ENCODE results near the gene ARHGAP31.
"Not testable (repeated sequence)": the region's sequence is repeated elsewhere in the genome, so short reads cannot be mapped to it uniquely, and the experiment has no call there.

Gene ARHGAP31

DNA sequence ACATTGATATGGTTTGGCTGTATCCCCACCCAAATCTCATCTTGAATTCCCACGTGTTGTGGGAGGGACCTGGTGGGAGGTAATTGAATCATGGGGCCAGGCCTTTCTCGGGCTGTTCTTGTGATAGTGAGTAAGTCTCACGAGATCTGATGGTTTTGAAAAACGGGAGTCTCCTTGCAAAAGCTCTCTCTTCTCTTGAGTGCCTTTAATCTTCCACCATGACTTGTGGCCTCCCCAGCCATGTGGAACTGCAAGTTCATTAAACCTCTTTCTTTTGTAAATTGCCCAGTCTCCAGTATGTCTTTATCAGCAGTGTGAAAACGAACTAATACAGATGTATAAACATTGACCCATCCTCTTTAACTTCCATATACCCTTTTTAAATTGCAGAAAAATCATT is 26.6 kb downstream of the ARHGAP31 start:
- not testable (repeated sequence) for DNase-seq

DNA sequence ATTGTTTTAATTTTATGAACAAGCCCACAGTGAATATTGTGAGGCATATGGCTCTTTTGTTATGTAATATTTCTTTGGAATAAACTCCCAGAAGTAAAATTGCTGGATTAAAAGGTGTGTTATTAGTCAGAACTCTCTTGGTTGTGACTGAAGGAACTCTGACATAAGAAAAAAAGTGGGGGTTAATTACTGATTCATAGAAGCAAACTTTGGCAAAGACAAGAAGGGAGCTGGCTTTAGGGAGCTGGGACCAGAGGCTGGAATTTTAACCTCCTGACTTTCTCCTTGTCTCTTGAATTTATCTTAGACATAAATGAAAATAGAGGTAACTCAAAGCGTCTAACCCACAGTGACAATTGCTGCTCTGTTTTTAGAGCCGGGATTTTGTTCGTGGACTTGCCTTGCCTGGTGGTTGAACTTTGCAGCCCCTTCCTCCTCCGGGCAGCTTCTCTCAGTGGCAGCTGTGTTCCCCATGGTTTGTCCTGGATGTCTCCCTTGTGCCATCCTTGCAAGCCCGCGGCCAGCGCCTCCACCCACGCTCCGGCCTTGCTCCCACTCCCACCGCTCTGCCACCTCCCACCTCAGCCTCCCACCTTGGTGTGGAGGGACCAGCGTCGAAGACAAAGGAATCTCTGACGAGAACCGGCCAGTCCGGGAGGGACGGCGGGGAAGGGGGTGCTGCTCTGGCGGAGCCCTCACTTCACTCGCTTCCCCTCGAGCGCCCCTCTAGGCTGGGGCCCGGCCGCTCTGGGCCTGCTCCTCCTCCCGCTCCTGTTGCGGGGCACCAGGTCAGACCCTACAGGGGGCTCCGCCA is 28.0 kb downstream of the ARHGAP31 start:
- DNase-seq: peak; percentile 2

DNA sequence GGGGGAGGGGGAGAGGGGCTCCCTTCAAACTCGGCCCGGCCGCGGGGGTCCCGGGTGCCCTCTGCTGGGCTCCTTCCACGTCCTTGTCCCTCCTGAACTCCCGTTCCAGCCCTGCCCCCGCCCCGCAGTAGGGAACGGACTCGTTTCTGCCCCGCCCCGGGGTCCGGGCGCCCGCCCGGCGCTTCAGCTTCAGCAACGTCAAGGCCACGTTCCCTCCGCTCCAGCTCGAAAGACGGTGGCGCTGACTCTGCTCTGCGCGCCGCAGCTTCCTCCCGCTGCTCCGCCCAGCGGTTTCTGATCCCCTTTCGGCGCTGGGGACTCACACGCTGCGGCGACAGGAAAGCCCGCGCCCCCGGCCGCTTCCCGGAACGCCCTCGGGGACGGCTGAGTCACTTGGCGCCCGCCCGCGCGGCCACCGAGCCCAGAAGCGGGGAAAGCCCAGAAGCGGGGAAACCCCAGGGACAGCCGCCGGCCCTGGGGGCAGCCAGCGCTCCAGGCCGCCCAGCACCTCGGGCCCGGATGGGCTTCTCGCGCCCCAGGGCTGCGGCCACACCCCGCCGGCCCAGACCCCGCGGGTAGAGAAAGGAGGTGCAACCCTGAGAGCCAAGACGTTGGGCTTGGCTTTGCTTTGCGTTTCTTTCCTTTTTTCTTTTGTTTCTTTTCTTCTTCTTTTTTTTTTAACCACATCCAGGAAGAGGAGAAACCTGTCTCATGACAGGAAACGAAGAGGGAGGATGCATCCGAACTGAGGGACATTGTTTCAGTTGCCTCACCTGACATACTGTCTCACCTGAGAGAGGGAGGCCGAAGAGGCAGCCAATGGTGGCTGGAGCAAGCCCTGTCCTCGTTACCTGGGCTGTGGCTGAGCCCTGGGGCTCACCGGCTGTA is 28.9 kb downstream of the ARHGAP31 start:
- DNase-seq: peak; percentile 82

DNA sequence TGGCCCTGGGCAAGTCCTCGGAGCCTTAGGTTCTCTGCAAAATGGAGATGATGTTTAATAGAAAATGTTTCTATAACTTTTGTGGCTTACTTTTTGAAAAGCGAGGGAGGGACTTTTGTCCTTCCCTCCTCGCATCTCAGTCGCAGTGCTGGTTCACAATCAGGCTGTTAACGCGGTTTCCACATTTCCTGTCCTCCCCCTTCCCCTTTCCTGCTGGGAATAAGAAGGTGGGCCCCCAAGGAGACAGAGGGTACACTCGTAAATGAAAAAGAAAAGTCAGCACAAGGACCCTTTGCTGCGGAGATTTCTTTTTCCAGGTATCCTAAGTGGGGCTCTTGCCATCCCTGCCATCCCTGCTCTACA is 29.5 kb downstream of the ARHGAP31 start:
- no peak for DNase-seq

DNA sequence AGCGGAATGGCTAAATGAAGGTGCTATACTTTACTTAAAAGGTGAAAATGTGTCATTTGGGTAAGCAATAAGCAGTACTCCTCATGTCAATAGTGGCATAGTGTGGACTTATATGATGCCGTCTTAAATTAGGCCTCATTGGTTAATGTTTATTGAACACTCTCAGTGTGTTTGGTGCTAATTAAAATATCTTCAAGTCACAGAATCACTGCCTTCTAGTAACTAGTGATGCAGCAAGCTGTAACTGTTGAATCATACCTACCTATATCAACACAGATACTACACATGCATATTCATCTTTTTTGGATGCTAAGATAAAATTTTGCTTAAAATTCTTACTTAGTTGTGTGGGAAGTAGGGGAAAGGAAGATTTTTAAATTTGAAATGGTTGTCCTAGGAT is 30.7 kb downstream of the ARHGAP31 start:
- DNase-seq: no peak

DNA sequence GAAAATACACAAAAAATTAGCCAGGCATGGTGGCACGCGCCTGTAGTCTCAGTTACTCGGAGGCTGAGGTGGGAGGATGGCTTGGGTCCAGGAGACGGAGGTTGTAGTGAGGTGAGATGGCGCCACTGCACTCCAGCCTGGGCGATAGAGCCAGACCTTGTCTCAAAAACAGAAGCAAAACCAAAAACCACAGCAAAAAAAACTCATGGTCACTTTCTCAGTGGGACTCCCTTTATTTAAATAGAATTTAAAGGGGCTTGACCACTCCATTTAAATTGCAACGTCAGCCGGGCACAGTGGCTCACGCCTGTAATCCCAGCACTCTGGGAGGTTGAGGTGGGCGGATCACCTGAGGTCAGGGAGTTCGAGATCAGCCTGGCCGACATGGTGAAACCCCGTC is 32.8 kb downstream of the ARHGAP31 start:
- no peak for DNase-seq

DNA sequence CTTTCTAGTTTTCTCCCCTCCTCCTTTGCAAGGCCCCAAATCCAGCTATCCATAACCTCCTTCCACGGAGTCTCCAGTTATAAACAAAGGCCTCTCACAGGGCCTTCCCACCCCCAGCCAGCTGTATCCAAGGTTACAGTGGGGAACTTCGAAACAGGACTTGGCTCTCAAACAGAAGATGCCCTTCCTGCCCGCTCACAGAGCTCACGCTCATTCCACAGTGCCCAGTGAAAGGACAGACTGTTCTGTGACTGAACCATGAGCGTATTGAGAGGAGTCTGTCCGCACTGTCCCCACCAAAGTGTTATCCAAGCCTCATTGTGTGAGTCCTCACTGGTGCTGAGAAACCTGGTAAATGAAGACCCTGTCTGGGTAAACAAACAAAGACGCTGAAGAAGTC is 35.4 kb downstream of the ARHGAP31 start:
- no peak for DNase-seq

DNA sequence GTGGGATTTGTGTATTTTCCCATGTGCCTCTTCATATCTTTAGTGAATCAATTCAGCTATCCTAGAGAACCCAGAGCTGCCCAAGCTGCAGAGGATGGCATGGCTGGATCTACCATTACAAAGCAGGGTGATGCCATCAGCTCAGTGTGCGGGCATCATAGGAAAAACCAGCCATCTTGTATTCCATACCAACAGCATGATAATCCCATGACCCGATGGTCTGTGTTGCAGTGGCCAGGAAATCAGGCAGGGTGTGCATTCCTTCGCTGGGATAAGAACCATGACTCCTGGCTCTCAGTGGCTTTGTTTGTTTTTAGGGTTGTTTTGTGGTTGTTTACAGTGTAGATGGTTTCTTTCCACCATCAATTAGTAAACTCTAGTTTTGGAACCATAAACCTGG is 36.0 kb downstream of the ARHGAP31 start:
- DNase-seq: no peak

DNA sequence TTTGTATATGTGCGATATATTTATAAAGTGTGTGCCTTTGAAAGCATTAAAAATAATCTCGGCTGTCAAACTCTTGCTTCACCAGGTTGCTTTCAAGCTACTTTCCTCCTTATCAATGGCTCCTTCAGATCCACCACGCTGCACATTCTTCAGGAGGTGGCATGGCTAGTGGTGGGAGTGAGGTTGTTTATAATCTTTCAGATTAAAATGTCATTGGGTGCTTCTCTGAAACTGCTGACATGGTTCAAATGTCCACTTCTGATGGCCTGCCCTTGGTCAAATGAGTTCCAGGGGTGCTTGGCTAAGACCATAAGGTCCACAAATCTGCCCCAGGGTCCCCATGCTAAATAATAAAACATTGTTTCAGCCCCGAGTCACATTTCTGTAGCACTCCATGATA is 36.7 kb downstream of the ARHGAP31 start:
- no peak for DNase-seq

DNA sequence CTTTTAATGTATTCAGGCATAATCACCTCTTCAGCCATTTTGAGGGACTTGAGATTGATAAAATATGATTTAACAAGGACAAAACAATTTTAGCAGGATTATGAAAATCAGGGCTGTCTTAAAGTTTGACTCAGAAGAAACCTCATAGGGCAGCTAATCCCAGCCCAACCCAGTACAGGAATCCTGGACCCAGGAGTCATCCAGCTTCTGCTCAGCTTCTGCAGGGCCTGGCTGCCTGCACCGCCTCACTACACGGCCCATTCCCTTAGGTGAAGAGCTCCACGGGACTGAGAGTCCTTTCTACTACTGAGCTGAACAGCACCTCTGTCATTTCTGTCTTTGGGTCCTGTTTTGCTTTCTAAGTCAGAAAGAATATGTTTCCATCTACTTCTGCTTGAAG is 37.5 kb downstream of the ARHGAP31 start:
- no peak for DNase-seq

DNA sequence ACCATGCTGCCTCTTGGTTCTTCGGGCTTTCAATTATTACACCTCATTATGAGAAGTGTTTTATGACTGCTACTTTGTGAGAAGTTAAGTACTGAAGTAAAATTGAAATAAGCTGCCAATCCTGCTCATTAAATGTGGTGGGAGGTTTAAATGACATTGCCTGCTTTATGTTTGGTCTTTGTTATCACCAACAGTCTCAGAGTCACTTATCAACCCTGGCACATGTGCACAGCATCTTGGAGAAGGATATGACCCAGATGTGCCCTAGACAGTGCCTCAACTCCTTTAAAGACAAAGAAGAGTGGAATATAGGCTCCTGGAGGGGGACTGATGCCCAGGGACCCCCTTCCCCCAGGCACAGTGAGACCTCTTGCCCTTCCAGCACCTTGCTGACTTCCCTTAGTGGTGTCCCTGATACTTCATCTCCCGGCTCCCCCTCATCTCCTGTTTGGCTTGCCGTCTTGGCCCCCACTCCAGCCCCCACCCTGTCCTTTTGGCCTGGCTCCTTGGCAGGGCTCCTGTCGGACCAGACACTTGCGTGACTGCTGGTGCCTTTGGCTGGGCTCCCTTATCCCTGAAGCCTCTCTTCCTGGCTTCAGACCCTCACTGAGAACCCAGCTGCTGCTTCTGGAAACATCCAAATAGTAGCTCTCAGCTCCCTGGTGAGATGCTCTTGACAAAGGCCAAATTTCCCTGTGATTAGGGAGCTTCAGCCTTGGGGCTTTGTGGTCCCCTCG is 39.8 kb downstream of the ARHGAP31 start:
- DNase-seq: no peak

DNA sequence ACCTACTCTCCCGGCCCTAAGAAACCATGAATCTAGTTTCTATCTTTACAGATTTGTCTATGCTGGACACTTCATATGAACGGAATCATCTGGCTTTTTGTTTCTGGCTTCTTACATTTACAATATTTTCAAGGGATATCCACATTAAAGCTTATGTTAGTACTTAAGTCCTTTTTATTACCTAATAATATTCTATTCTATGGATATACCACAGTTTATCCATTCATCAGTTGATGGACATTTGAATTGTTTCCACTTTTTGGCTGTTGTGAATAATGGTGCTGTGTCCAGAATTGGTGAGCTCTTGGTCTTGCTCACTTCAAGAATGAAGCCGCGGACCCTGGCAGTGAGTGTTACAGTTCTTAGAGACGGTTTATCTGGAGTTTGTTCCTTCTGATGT is 42.6 kb downstream of the ARHGAP31 start:
- no peak for DNase-seq

DNA sequence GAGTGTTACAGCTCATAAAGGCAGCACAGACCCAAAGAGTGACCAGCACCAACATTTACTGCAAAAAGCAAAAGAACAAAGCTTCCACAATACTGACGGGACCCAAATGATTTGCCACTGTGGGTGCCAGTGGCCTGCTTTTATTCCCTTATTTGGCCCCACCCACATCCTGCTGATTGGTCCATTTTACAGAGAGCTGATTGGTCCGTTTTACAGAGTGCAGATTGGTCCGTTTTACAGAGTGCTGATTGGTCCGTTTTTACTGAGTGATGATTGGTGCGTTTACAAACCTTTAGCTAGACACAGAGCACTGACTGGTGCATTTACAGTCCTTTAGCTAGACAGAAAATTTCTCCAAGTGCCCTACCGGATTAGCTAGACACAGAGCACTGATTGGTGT is 43.2 kb downstream of the ARHGAP31 start:
- DNase-seq: not testable (repeated sequence)

DNA sequence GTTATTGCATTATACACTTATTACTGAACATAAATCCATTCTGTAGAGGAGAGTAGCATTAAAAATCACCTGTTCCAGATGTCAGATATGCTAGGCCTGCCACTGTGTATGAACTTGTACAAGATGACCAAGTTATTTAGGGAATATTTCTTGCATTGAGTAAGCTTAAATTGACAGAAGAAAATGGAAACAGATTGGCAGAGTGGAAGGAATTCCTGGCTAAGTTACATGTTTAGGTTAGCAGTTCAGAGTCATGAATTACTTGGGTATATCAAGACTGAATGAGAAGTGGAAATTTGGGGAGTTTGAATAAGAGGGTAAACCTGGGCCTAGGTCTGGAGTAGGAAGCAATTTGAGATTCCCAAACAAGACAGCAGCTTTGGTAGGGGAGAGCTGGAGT is 44.6 kb downstream of the ARHGAP31 start:
- DNase-seq: no peak

DNA sequence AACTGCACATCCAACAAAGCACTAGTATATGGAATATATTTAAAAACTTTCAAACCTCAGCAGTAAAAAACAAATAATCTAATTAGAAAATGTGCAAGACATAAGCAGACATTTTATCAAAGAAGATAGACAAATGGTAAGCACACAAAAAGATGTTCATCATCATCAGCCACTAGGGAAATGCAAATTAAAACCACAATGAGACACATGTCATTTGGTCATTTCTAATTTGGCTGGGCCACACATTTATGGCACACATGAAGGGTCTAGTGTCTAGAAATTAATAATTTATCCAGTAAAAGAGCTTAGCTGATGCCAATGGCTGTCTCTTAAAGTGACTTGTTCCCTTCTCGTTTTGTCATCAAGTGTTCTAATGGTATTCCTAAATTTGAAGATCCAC is 45.8 kb downstream of the ARHGAP31 start:
- DNase-seq: no peak

DNA sequence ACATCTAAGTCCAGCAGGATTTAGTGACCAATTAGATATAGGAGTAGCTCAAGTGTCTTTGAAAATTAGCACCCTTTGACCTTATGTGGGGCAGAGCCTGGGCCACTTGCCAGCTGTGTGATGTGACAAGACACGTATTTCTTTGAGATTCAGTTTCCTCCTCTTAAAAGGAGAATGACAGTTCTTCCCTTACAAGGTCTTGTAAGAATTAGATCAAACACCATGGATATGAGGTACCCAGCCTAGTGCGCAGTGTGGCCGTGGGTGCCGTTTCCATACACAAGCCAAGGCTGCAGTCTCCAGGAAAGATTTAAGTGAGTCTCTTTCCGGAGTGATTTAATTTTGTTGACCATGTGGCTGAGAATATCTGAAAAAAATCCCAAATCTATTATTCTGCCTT is 46.3 kb downstream of the ARHGAP31 start:
- no peak for DNase-seq

DNA sequence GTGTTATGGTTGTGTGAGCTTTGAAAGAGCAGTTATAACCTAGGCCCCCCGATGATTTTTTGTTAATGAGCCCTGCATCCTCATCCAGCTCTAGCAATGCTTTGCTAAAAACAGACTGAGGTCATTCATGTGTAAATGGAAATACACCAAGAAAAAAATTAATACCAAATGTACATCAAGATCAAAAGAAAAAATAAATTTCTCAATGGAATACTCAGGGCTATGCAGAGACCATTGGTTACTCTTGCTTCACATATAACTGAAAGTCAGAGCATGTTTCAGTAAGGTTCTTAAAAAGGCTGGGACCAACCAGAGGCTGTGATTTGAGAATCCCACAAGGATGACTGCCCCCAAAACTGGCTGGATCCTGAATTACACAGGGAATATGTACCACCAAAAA is 48.0 kb downstream of the ARHGAP31 start:
- no peak for DNase-seq

DNA sequence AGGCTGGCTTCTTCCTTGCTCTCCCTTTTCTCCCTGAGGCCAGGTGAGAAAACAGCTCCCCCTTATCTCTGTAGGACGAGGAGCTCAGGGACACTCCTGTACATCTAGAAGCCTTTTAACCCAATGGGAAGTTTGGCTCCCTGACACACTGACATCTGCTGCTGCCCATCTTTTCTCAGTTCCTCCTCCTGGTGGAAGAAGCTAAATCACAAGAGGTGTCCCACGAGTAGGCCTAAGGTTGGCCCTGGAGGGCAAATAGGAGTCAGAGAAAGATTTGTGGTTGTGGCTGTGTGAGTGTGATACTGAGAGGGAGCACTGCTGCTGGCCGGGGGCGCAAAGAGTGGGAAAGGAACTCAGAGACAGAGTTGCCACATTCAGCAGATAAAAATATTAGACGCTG is 49.5 kb downstream of the ARHGAP31 start:
- no peak for DNase-seq

DNA sequence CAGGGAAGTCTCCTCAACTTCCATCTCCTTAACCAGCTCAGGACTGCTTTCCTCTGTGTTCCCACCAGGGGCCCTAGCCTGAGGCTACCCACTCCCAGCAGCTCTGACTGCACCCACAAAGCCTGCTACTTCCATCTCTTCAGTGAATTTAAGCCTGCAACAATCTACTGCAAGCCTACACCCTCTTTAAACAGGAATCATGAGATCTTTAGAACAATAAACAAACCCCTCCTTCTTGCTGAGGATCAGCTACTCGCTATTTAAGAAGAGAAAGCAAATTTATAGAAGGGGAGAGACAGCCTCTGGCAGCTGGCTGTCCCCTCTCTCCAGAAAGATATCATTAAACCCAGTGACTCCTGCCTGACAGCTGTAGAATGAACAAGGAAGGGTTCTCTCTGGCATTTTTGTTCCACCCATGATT is 51.9 kb downstream of the ARHGAP31 start:
- DNase-seq: no peak

DNA sequence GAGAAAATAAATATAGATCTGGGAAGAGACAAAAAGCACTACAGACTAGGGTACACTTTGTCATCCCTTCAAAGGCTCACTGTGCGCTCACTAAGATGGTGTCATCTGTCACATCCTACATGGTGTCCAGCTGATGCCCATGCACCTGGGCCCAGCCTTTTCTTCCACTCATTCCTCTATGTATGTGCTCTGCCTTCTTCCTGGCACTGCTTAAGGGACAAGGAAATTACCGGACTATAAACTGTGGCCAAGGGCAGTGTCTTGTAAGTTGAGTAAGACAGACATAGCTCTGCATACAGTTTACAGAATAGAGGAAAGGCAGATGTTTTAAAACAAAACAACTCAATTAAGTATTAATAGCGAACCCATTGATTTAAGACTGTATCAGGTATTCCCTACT is 52.9 kb downstream of the ARHGAP31 start:
- DNase-seq: no peak

DNA sequence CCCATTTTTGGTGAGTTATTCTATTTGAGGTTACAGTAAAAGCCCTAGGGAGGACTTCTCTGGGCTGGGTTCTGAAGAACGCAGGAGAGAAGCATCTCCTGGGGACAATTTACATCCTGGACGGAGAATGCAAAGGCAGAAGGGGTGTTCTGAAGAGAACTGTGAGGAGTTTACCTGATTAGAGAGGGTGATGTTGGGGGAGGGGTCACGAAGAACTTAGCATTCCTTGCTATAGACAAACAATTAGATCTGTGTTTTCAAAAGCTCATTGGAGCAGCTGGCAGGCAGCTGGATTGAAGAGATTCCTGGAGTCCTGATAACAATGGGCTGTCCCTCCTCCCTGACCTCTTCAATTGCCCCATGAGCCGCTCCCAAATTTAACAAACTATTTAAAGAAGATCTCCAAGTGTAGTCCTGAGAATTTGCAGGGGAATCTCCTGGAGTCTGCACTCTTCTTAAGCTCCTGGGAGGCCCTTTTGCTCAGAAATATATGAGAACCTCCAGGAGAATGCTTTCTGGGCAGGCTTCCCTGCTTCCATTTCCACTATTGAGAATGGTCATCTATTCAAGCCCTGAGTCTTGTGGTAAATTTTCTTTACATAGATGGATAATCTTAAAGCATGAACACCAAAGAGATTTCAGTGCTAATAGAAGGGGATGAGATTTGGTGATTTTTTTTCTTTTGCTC is 55.3 kb downstream of the ARHGAP31 start:
- no peak for DNase-seq

DNA sequence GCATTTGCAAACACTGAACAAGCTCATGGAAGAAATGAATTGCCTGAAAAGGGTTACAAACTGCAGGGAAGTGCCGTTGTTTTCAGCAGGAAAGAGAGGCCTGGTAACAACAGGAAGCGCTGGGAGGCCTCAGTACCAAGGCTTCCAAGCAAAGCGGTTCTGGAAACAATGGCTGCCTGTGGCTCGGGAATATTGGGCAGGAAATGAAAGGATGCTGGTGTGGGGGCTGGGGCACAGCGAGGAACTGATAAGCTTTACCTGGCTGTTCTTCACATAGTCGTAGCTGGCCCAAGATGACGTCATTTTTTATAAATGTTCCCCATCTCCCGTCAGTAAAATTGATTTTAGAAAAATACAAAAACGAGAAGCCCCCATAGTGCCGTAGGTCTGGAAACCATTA is 55.9 kb downstream of the ARHGAP31 start:
- no peak for DNase-seq

DNA sequence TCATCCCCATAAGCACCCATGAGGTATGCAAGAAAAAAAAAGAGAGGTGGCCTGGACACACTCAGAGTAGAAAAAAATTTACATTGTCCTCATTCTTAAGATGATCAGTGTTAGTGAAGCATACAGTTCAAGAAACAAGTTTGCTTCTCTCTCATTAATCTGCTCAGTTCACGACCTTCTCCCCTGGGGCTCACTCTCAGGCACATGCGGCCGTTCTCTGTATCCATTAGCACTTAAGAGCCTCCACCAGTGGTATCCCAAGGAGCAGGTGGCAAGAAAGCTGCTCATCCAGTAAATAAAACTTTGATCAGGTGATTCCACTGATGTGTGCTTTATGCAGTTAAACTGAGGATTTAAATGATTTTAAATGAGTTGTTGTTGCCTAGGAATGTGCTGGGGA is 57.4 kb downstream of the ARHGAP31 start:
- no peak for DNase-seq

Data from activated effector memory CD4-positive, alpha-beta T cell treated with Interleukin-2 at 50 U/mL for 16 hours (primary cell).